SH-SY5Y (cell line): ENCODE results near the gene CD163.

Experiments
- GATA2 ChIP-seq: IDR thresholded peaks from 2 replicates; pipeline ENCODE4 v1.6.1; 2011; ENCODE audit warnings: mild to moderate bottlenecking, low read depth, low read length
- GATA3 ChIP-seq: IDR thresholded peaks from 2 replicates; pipeline ENCODE4 v1.6.1; 2011; ENCODE audit warnings: low read depth, mild to moderate bottlenecking, low read length, moderate library complexity

CD163 gene

DNA sequence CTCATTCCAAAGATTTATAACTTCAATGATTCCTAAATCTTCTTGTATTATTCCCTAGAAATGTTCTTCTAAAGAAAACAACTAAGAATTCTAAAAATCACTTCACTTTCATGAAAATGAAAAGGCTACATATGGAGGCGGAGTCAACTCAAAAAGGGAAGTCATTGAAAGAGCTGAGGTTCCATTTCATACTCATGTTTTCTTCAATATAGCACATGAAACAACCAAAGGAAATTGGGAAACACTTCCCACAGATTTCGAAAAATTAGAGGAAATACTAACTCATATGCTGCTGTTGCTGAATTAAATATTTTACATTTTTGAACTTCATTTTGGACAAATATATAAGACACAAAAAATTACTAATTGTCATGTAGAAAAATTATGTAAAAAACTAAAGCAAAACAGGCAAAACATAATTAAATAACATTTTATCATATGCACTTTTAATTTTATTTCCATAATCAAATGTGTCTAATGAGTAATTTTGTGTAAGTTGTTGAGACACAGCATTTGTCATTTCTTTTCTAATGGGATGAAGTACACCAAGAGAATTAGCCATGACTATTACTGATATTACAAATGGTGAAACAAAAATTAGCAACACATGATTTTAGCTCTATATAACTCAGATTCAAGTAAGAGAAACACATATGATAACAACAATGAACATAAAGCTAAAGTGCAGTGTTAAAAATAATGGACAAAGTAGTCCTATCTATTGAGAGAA lies at the start of gene CD163:
Gene CD163 (minus strand): TSS at position 92 of the 730 bp plus-strand sequence. CDS start 87 bp downstream, at position 5.
- TF ChIP-seq GATA2 (no peak), GATA3 (no peak)

DNA sequence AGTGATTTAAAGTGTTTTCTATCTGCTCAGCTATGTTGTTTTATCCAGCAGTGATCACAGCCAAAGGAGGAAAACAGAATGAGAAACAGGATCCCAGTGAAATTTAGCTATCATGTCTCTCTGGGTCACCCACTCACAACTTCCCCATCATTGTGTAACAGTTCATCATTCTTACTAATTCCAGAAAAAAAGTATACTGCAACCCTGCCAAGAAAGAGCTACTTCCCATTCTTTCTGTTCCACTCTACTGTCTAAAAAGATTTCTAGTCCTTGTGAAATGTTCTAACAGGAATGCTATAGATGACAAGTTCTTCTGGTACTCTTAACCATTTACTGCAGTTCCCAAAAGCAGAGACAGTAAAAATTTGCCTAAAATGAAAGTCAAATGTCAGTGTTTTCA lies 39.2 kb upstream of the CD163 start:
- TF ChIP-seq GATA3, result no peak
- no peak for TF ChIP-seq GATA2

DNA sequence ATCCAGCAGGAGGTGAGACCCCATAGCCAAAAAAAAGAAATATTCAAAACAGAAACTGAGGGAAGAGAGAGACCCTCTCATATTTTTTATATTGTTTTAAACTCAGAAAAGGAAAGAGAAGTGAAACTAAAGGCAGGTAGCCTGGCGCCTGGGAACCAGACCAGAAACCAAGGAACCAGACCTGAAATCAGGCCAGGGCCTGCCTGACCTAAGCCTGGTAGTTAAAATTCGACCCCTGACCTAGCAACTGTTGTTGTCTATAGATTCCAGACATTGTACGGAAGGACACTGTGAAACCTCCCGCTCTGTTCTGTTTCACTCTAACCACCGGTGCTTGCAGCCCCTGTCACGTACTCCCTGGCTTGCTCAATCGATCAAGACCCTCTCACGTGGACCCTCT lies 38.5 kb upstream of the CD163 start:
- TF ChIP-seq GATA2 (no peak), GATA3 (no peak)

DNA sequence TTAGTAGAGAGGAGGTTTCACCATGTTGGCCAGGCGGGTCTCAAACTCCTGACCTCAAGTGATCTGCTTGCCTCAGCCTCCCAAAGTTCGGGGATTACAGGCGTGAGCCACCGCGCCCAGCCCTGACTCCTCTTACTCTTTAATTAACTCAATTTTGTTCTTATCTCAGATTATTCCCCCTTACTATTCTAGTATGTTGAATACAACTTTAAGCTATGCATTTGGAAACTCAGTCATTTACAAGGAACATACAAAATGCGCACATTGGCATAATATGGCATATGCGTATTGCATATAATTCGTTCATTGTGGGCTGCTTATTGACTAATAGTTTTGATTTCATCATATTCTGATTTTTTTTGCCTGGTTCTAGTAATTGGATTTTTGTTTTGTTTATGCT lies 10.8 kb upstream of the CD163 start:
- TF ChIP-seq GATA2, result no peak
- no peak for TF ChIP-seq GATA3

DNA sequence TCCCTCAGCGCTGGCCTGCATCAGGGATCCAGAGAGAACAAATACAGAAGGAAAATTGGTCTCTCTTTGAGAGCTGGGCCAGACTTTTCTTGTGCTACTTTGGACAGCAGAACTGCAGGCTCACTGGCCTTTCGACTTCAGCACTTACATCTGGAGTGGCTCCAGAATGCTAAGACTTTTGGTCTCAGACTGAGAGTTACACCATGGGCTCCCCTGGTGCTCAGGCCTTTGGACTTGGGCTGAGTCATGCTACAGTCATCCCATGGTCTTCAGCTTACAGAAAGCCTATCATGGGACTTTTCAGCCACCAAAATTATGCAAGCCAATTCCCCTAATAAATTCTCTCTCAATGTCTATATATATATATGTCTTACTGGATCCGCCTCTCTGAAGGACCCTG lies 9.0 kb upstream of the CD163 start:
- no peak for TF ChIP-seq GATA3

DNA sequence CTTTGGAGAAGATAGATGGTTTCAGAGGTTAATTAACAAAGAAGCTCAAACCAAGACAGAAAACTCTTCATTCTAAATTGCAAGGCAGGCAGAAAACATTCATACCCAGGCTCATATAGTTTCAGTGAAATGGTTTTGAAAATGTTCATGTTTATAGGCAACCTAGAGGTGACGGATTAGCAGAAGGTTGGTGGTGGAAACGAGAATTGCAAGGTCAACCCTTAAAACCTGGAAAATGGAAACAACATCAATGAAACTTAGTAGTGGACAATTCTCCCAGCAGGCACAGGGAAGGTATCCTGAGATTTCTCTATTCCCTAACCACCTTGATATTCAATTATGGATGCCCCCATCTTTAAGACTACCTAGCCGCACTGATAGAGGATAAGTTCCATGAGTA lies 965 bp downstream of the CD163 start:
- TF ChIP-seq GATA2, result no peak

DNA sequence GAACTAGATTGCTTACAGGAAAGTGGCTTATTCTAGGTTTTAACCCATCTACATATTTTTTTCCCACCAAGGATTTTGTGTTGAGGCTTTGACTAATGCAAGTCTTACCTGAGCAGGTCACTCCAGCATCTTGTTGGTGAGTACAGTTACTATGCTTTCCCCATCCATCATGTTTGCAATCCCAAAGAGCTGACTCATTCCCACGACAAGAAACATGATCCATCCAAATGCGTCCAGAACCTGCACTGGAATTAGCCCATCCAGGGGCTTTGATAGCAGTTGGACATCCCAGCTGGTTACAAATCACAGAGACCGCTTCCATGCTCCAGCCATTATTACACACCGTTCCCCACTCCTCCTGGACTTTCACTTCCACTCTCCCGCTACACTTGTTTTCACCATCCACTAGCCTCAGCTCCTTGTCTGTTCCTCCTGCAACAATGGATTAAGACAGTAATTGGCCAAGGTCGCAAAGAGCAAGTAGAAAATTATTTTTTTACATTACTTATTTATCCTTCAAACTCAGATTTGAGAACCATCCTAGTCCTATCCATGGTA lies 2.5 kb downstream of the CD163 start:
- TF ChIP-seq GATA3 (no peak), GATA2 (no peak)

DNA sequence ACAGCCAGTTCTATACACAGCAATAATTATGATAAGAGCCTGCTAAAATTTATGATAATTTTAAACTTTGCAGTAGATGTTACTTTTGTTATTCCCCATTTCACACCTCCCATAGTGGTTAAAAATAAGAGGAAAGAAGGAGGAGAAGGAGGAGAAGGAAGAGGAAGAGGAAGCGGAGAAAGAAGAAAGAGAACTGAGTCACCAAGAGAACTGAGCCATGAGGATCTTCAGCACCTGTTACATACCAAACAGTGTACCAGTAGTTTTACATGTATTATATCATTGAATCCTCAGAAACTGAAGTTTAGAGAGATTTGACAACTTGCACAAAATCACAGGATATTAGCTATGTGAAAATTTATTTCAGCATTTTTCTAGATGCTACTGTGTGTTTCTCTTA lies 3.9 kb downstream of the CD163 start:
- TF ChIP-seq GATA3, result no peak
- TF ChIP-seq GATA2, result no peak

DNA sequence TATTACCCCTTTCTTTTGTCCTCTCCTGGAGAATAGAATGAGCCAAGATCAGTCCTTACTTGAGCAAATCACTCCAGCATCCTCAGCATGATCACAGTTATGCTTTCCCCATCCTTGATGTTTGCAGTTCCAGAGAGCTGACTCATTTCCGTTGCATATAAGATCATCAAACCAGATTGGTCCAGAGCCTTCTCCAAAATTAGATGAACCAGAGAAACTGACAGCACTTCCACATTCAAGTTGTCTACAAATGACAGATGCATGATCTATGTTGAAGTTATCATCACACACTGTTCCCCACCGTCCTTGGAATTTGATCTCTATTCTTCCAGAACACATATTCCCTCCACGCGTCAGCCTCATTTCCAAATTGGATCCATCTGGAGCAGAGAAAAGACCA lies 4.8 kb downstream of the CD163 start:
- TF ChIP-seq GATA3 (no peak), GATA2 (no peak)

DNA sequence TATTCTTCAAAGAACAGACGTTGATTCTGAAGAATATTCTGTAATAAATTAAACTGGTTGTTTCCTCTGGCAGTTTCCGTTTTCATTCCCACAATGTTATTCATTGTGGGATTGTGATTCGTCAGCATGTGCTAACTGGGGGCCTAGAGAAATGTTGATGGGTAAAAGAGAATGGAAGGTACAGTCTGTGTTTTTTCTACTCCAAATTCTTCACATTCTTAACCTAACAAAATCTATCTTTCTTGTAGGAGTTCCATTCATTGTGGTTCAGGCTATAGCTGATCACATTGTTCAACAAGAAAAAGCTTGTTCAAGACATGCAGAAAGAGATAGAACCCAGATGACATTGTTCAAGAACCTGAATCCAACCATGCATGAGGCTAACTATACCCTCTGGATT lies 5.9 kb downstream of the CD163 start:
- TF ChIP-seq GATA2 (no peak), GATA3 (no peak)

DNA sequence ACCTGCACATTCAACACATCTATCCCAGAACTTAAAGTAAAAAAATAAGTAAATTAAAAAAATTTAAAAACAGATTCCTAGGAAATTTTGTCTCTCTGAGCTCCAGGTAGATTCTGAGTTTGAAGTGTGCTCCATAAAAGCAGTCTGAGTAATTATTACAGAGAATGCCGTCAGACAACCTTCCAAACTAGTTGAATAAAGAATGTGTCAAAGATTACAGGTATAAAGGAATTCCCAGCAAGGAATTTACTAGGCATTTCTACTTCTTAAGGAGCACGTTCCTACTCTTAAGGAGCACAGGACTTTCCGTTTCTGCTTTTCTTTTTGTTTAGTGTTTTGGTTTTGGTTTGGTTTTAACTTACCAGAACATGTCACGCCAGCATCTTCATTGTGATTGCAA lies 7.1 kb downstream of the CD163 start:
- no peak for TF ChIP-seq GATA2
- TF ChIP-seq GATA3, result no peak

DNA sequence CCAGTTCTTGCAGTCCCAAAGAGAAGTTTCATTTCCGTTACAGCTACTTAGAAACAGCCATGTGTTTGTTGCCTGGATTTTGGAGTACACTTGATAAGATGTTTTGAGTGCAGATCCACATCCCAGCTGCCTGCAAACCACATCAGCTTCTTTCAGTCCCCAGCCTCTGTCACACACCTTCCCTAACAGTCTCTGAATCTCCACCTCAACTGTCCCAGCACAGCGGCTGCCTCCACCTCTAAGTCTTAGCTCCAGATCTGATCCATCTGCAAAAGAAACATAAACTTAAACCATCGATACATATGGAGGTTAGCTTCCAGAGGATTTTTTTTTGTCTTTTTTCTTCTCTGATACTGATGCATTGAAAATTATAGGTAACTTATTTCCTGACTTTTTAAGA lies 8.4 kb downstream of the CD163 start:
- TF ChIP-seq GATA2 (no peak), GATA3 (no peak)

DNA sequence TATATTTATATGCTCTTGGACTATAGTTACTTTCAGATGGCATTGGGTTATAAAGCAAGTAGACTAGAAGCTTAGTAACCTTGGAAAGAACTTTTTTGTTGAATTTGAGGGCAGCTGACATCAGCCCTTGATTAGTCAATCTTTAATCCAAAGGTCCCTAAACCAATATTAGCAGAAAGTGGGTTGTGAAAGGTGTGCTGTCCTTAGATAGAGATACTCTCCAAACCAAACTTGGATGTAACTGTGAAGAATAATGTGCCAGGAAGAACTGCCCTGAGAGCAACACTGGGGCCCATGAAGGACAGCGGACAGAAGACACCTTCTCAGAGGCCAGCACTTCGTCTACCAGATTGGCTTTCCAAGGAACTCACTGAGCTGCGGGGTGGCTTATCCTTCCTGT lies 10.6 kb downstream of the CD163 start:
- TF ChIP-seq GATA3 (no peak), GATA2 (no peak)

DNA sequence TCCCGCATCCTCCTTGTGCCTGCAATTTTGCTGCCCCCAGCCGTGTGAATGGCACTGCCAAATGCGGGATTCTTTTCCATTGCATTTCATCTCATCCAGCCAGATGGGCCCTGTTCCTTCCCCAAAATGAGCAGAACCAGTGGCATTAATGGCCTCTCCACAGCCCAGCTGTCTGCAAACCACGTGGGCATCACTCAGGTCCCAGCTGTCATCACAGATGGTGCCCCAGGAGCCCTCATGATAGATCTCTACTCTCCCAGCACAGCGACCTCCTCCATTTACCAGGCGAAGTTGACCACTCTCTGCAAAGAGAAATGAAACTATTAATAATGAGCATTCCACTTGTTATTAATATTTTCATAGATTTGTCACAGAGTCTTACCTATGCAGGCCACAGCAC lies 17.1 kb downstream of the CD163 start:
- TF ChIP-seq GATA3 (no peak), GATA2 (no peak)

DNA sequence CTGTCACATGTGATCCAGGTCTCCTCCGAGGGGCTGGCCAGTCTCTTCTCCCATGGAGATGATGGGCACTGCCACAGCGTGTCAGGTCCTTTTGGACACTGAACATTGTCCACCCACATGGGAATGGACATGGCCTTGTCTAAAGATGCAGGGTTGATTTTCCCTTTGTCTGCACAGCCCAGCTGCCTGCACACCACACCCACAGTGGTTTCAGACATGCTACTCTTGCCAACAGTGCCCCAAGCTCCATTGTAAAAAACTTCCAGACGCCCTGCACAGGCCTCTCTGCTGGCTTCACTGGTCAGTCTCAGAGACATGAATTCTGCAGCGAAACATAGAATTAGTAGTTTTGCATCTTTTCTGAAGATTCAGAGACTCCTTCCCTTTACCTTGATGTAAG lies 18.5 kb downstream of the CD163 start:
- TF ChIP-seq GATA3 (no peak), GATA2 (no peak)

DNA sequence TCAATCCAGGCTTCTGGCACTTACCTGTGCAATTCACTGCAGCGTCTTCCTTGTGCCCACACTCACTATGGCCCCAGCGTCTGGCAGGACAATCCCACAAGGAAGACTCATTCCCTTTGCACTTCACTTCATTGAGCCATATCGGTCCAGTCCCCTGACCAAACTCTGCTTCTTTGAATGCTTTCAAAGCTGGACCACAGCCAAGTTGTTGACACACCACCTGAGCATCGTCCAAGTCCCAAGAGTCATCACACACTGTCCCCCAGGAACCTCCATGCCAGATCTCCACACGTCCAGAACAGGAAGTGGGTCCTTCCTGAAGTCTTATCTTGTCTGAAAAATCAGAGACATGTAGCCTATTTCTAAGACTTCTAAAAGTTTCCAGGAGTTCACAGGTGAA lies 20.2 kb downstream of the CD163 start:
- no peak for TF ChIP-seq GATA3

DNA sequence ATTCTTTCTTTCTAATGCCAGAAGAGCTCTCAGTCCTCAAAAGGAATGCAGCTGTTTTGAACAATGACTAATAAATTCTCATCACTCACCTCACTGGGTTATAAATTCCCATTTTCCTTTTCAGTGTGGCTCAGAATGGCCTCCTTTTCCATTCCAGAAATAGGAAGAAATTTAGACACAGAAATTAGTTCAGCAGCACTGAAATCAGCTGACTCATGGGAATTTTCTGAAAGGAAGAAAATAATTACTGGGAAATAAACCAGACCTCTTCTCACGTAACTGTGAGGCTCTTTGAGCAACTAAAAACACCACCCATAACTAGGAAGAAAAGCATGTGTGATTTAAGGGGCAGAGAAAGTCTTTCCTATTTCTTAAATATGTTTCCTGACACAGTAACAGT lies 23.8 kb downstream of the CD163 start:
- TF ChIP-seq GATA3 (no peak), GATA2 (no peak)
